Breast epithelium (tissue), 4 donors: ENCODE measurements around the gene NOL9. TPM values are rescaled to one million over a fixed set of nuclear protein-coding genes. Genes with fewer than 3 reads are reported as not detected.

Experiments used
- DNase-seq, 2 donors: peaks; one replicate each; pipeline ENCODE4 v3.0.0-alpha.2; 2019; ENCODE audit warnings: low spot score in 2 of 2
- H3K27ac ChIP-seq, 2 donors: fragments of 200-600 bp; sonication (generic) in 1 of 2; one replicate each; pipeline ENCODE4 v1.5.1; 2016 to 2019; ENCODE audit warnings: mild to moderate bottlenecking in 1 of 2
- H3K27me3 ChIP-seq, 2 donors: fragments of 200-600 bp; sonication (generic) in 1 of 2; one replicate each; pipeline versions ENCODE4 v1.5.1 to v1.6.0; 2017 to 2019; ENCODE audit warnings: control low read depth in 1 of 2, mild to moderate bottlenecking in 1 of 2
- H3K36me3 ChIP-seq: fragments of 200-600 bp; one replicate; pipeline ENCODE4 v1.5.1; 2019
- H3K4me1 ChIP-seq, 2 donors: fragments of 200-600 bp; sonication (generic); one replicate each; pipeline ENCODE4 v1.5.1; 2016 to 2019; ENCODE audit warnings: control low read depth in 1 of 2
- H3K4me3 ChIP-seq, 3 donors: fragments of 200-600 bp; sonication (generic); 1 replicate in 2 of 3; 2 replicates in 1 of 3; pipeline ENCODE4 v1.5.1; 2016 to 2019; ENCODE audit warnings: mild to moderate bottlenecking in 3 of 3, moderate library complexity in 2 of 3
- H3K9me3 ChIP-seq, 2 donors: fragments of 200-600 bp; sonication (generic) in 1 of 2; one replicate each; pipeline ENCODE4 v1.5.1; 2016 to 2019; ENCODE audit warnings: control low read depth in 1 of 2
- CTCF ChIP-seq, 3 donors: fragments of 450-650 bp; IDR thresholded peaks; one replicate each; pipeline ENCODE4 v1.5.1; 2016 to 2017; ENCODE audit warnings: antibody characterized with exemption in 3 of 3, mild to moderate bottlenecking in 3 of 3, moderate library complexity in 3 of 3
- POLR2A ChIP-seq: fragments of 450-650 bp; IDR thresholded peaks from one replicate; pipeline ENCODE4 v1.6.1; 2016; ENCODE audit warnings: antibody characterized with exemption, mild to moderate bottlenecking, moderate library complexity
- POLR2AphosphoS5 ChIP-seq, 3 donors: sonication (generic); formaldehyde crosslinking; IDR thresholded peaks; one replicate each; pipeline ENCODE4 v1.6.1; 2017; ENCODE audit warnings: antibody characterized with exemption in 3 of 3
- intact Hi-C: fragments of 100-400 bp; cut with DNase I; formaldehyde crosslinking; loops from one replicate; pipeline ENCODE4 v1.15.1; 2023; ENCODE audit warnings: low total_unique reads
- total RNA-seq, 3 donors: library from RNA; depleted of rRNA; stranded (reverse); fragments of >200 nt; gene quantifications; one replicate each; pipeline ENCODE4 v1.1.0, GENCODE V29; 2016

Gene NOL9
- total RNA-seq, result 10 to 100 TPM; 14.7 to 29.6 (median 25.2) TPM

DNA sequence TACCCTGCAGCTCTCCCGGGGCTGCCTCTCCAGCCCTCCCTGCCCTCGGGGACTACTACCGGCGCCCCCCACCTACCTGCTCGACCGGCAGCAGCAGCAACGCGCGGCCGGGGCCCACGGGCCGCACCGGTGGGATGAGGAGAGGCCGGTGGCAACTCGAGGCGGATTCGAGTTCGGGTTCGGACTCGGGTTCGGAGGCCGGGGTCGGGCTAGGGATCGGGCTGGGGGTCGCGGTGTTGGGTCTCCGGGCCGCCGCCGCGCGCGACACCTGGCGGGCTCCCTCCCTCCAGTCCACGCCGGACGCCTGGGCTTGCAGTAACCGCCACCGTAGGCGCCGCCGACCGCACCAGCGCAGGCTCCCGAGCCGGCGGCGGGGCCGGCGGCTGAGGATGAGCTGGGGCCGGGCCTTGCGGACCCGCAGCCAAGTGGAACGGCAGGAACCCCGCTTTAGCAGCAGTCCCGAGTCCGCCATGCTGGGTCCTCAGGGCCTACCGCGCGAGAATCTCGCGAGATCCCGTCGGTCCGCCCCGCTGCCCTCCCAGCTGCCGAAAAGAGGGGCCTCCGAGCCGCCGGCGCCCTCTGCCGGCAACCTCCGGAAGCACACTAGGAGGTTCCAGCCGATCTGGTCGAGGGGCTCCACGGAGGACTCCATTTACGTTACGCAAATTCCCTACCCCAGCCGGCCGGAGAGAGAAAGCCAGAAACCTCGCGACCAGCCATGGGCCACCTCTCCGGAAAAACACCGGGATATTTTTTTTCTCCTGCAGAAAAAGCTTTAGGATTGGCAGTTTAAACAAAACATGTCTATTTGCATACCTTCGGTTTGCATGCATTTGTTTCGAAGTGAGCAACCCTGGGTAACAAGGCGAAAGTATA, at the start of gene NOL9:
Gene NOL9, minus strand, starts transcription at position 483 of the 876 bp plus-strand sequence. Its CDS starts 11 bp downstream, at position 472.
- DNase-seq, result peak; percentile 87 to 93
- no peaks in the 10 kb centered on the region for H3K36me3 ChIP-seq
- H3K4me1 ChIP-seq, result peaks cover 7 to 8% of the 10 kb centered on the region in 2 donors
- H3K4me3 ChIP-seq, result peak within 1 kb of the TSS; percentile 97 to 99 (median 97)
- TF ChIP-seq POLR2AphosphoS5 (IDR thresholded peaks at IDR 0.05) (peak; percentile 48 to 77 (median 69)), CTCF (IDR thresholded peaks at IDR 0.05) (peak; percentile 91 to 98 (median 97)), POLR2A (no peak)
- intact Hi-C loops, result loop anchor here (10.0 kb wide), 1 partner anchor 71 kb away; the partner anchor contains the start of gene THAP3
- H3K27me3 ChIP-seq, result no peaks in the 10 kb centered on the region
- H3K9me3 ChIP-seq, result no peaks in the 10 kb centered on the region
- H3K27ac ChIP-seq, result peak within 1 kb of the TSS; percentile 82 to 85

- intact Hi-C loops, result no loop called here
- peak overlapping the region; percentile 98 to 99 for H3K27ac ChIP-seq
- H3K4me1 ChIP-seq, result peaks cover 12 to 17% of the 10 kb centered on the region in 2 donors
- H3K4me3 ChIP-seq, result peak overlapping the region; percentile 73 to 97 (median 96)
- H3K27me3 ChIP-seq, result no peaks in the 10 kb centered on the region
- TF ChIP-seq POLR2A (peak; percentile 47), POLR2AphosphoS5 (IDR thresholded peaks at IDR 0.05) (peak in 1 of 3 donors; percentile 23), CTCF (IDR thresholded peaks at IDR 0.05) (no peak)
- H3K36me3 ChIP-seq, result no peaks in the 10 kb centered on the region
- H3K9me3 ChIP-seq, result no peaks in the 10 kb centered on the region
- DNase-seq, result no peak
Measured at GRCh38 chr1:6603238-6603914, 49.1 kb upstream of the NOL9 start.

DNA sequence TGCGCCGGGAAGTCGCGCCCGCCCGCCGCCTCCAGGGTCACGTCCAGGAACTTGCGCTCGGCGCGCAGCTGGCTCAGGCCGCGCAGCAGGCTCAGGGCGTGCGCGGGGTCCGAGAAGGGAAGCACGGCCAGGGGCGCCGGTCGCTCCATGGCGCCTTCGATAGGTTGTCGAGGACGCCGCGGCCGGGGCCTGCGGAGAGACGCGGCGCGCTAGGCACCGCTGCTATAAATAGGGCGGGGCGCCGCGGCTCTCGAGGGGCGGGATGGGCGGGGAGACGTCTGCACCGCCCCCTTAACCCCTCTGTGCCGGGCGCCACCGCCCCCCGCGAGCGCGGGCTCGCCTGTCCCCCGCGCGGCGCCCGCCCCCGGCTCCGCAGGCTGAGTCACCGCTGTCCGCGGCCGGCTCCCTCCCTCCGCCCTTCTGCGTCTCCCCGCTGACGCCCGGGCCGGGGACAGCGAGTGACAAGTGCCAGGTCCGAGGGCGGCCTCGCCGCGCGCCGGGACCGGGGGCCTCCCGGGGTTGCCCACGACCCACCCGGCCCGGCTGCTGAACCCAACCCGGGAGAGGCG, 48.4 kb upstream of the NOL9 start, which contains the start of gene KLHL21:
Gene KLHL21, minus strand, starts transcription at position 201 of the 569 bp plus-strand sequence. Its CDS starts 52 bp downstream, at position 149.
- Histone ChIP-seq H3K36me3 (no peaks in the 10 kb centered on the region), H3K4me1 (peaks cover 12 to 18% of the 10 kb centered on the region in 2 donors), H3K27me3 (no peaks in the 10 kb centered on the region), H3K4me3 (peak within 1 kb of the TSS; percentile 73 to 97 (median 96)), H3K9me3 (no peaks in the 10 kb centered on the region), H3K27ac (peak within 1 kb of the TSS; percentile 98 to 99)
- TF ChIP-seq POLR2A (no peak), CTCF (IDR thresholded peaks at IDR 0.05) (peak in 1 of 3 donors; percentile 14), POLR2AphosphoS5 (IDR thresholded peaks at IDR 0.05) (peak in 2 of 3 donors; percentile 74 to 83)
- intact Hi-C loops, result no loop called here
- DNase-seq, result peak; percentile 87 to 90

DNA sequence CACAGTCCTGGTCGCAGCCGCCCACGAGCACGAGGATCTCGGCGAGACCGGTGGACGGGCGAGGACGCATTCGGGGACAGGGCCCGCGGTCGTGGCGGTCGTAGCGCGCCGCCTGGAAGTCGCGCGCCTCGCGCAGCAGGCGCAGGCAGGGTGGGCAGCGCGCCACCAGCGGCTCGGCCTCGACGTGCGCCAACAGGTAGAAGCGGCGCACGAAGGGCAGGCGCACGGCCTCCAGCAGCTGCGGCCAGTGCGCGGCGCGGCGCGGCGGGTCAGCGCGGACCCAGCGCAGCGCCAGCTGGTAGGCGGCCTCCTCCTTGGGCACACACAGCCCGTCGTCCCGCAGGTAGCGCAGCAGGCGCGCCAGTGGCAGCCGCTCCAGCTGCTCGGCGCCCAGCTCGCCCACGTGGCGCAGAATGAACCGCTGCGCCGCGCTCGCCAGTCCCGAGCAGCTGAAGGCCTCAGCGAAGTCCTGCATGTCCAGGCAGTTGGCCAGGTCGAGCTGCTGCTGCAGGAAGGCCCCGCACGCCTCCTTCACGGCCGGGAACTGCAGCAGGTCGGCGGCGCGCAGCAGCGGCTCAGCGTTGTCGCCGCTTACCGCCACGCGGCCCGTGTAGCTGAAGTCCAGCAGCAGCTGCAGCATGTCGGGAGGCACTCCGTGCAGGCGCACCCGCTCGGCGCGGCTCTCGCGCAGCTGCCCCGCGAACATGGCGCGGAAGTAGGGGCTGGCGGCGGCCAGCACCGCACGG, 47.8 kb upstream of the NOL9 start:
- peak in 2 of 3 donors; percentile 6 to 39 for TF ChIP-seq POLR2AphosphoS5 (IDR thresholded peaks at IDR 0.05)
- no peak for TF ChIP-seq CTCF (IDR thresholded peaks at IDR 0.05)
- TF ChIP-seq POLR2A, result no peak
- Histone ChIP-seq H3K4me3 (peak overlapping the region; percentile 73 to 97 (median 96)), H3K27ac (peak overlapping the region; percentile 98 to 99), H3K4me1 (peaks cover 19 to 25% of the 10 kb centered on the region in 2 donors), H3K9me3 (no peaks in the 10 kb centered on the region), H3K36me3 (no peaks in the 10 kb centered on the region), H3K27me3 (no peaks in the 10 kb centered on the region)
- no peak for DNase-seq
- intact Hi-C loops, result no loop called here
